Effector memory CD4-positive, alpha-beta T cell (primary cell): ENCODE data around the gene NCCRP1.

ENCODE experiments used
- DNase-seq, 3 donors: peaks; one replicate each; pipeline ENCODE4 v3.0.0-alpha.2; 2020
- H3K27ac ChIP-seq: 2 replicates; pipeline ENCODE4 v1.7.0; 2013; ENCODE audit warnings: mild to moderate bottlenecking, low read length, moderate library complexity; ENCODE audit not compliant: insufficient read depth, poor library complexity, severe bottlenecking
- H3K27me3 ChIP-seq: replicated peaks from 2 replicates; pipeline ENCODE4 v1.7.0; 2013; ENCODE audit warnings: mild to moderate bottlenecking, low read length; ENCODE audit not compliant: insufficient read depth, control insufficient read depth, poor library complexity, severe bottlenecking
- H3K36me3 ChIP-seq: 2 replicates; pipeline ENCODE4 v1.7.0; 2013; ENCODE audit warnings: mild to moderate bottlenecking, low read length, moderate library complexity; ENCODE audit not compliant: control insufficient read depth, insufficient read depth
- H3K4me1 ChIP-seq: 2 replicates; pipeline ENCODE4 v1.7.0; 2013; ENCODE audit warnings: low read length, mild to moderate bottlenecking; ENCODE audit not compliant: control insufficient read depth, insufficient read depth, poor library complexity, severe bottlenecking
- H3K4me3 ChIP-seq: 2 replicates; pipeline ENCODE4 v1.7.0; 2013; ENCODE audit warnings: low read length, low read depth, mild to moderate bottlenecking; ENCODE audit not compliant: insufficient read depth, poor library complexity, severe bottlenecking
- H3K9me3 ChIP-seq: 2 replicates; pipeline ENCODE4 v1.7.0; 2013; ENCODE audit warnings: mild to moderate bottlenecking, low read length, moderate library complexity; ENCODE audit not compliant: control insufficient read depth

The NCCRP1 gene

DNA sequence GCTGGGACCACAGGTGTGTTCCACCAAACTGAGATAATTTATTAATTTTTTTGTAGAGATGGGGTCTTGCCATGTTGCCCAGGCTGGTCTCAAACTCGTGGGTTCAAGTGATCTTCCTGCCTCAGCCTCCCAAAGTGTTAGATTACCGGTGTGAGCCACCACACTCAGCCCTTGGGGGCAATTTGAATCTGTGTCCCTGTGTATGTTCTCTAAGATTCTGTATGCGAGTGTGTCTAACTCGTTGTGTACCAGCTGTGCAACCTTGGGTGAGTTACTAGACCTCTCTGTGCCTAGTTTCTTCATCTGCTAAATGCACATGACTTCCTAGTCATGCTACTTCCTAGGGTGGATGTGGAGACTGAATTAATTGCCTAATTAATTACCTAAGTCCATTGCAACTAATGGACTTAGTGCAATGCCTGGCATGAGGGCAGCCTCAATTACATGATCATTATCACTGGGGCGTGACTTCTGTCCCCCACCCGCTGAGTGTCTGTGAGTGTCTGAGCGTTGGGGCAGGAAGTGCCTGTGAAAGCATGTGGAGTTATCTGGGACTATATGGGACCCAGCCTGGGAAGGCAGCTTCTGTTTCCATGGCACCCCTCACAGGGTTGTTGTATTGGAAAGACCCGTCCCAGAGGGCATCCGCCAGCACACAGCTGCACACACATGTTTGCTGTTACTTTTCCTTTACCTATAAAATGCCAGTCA is 1.8 kb upstream of the NCCRP1 start:
- Histone ChIP-seq H3K9me3 (no peaks in the 10 kb centered on the region), H3K4me3 (no peak overlapping the region), H3K36me3 (no peaks in the 10 kb centered on the region), H3K4me1 (peaks cover 23% of the 10 kb centered on the region), H3K27ac (no peak overlapping the region), H3K27me3 (peaks cover 10% of the 10 kb centered on the region)
- DNase-seq, result no peak

DNA sequence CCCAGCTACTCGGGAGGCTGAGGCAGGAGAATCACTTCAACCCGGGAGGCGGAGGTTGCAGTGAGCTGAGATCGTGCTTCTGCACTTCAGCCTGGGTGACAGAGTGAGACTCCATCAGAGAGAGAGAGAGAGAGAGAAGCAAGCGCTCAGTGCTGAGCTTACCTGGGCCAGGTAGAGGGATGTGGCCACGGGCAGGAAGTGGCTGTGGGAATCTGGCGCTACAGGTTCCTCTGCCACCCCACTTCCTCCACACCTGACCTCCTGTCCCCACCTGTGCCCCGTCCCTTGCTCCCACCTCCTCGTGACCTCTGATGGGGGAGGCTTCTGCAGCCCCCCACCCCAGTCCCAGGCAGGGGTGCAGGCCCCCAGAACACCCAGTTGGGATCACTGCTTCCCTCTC is 1.0 kb upstream of the NCCRP1 start:
- peaks cover 10% of the 10 kb centered on the region for H3K27me3 ChIP-seq
- no peak overlapping the region for H3K27ac ChIP-seq
- H3K9me3 ChIP-seq, result no peaks in the 10 kb centered on the region
- H3K36me3 ChIP-seq, result no peaks in the 10 kb centered on the region
- H3K4me3 ChIP-seq, result no peak overlapping the region
- DNase-seq, result no peak
- peaks cover 23% of the 10 kb centered on the region for H3K4me1 ChIP-seq

DNA sequence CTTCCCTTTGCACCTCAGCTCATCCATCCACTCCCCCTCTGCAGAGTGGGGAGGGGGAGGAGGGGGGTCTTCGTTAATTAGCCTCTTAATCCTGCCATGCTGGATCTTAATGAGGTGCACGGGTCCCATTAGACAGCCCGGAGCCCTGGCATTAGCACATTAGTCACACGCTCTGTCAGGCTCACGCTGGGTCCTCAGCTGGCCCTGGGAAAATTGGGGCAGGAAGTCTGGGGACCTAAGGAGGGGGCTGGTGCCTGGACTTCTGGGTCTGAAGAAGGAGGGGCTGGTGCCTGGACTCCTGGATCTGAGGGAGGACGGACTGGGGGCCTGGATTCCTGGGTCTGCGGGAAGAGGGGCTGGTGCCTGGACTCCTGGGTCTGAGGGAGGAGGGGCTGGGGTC is 444 bp upstream of the NCCRP1 start:
- no peak overlapping the region for H3K4me3 ChIP-seq
- H3K4me1 ChIP-seq, result peaks cover 23% of the 10 kb centered on the region
- H3K27me3 ChIP-seq, result peaks cover 10% of the 10 kb centered on the region
- H3K36me3 ChIP-seq, result no peaks in the 10 kb centered on the region
- no peaks in the 10 kb centered on the region for H3K9me3 ChIP-seq
- DNase-seq, result no peak
- H3K27ac ChIP-seq, result no peak overlapping the region

DNA sequence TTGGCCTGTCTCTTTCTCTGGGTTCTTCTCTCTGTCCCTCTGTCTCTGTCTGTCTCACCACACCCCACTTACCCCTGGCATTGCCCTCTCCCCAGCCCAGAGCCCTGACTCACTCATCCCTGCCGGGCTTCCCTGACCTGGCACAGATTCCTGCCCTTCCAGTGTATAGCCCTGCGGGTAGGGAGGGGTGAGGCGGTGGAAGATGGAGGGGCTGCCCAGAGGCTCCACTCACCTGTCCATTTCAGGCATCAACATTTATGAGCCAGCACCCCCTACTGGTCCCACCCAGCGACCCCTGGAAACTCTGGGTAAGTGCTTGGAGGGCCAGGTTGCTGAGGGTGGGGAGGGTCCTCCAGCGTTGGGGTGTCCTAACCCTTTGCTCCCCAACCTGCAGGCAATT is 1.0 kb downstream of the NCCRP1 start:
- H3K9me3 ChIP-seq, result no peaks in the 10 kb centered on the region
- H3K27me3 ChIP-seq, result peaks cover 21% of the 10 kb centered on the region
- peaks cover 23% of the 10 kb centered on the region for H3K4me1 ChIP-seq
- H3K36me3 ChIP-seq, result no peaks in the 10 kb centered on the region
- no peak for DNase-seq
- H3K27ac ChIP-seq, result no peak overlapping the region
- no peak overlapping the region for H3K4me3 ChIP-seq

DNA sequence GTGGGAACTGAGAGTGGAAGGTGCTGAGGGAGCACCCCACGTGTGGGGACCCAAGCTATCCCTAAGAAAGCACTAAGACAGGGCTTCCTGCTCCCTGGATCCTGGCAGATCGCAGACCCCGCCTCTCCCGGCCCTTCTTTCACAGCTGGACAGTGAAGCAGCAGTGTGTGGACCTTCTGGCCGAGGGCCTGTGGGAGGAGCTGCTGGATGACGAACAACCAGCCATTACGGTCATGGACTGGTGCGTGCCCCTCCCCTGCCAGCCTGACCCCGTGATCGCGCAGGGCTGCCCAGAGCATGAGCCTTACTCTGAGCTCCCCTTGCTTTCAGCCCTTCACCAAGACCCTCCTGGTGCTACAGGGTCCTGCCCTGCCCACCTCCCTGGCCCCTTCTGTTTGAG is 2.3 kb downstream of the NCCRP1 start:
- Histone ChIP-seq H3K9me3 (no peaks in the 10 kb centered on the region), H3K4me1 (peaks cover 23% of the 10 kb centered on the region), H3K27ac (no peak overlapping the region), H3K27me3 (peaks cover 28% of the 10 kb centered on the region), H3K4me3 (no peak overlapping the region), H3K36me3 (no peaks in the 10 kb centered on the region)
- DNase-seq, result no peak

DNA sequence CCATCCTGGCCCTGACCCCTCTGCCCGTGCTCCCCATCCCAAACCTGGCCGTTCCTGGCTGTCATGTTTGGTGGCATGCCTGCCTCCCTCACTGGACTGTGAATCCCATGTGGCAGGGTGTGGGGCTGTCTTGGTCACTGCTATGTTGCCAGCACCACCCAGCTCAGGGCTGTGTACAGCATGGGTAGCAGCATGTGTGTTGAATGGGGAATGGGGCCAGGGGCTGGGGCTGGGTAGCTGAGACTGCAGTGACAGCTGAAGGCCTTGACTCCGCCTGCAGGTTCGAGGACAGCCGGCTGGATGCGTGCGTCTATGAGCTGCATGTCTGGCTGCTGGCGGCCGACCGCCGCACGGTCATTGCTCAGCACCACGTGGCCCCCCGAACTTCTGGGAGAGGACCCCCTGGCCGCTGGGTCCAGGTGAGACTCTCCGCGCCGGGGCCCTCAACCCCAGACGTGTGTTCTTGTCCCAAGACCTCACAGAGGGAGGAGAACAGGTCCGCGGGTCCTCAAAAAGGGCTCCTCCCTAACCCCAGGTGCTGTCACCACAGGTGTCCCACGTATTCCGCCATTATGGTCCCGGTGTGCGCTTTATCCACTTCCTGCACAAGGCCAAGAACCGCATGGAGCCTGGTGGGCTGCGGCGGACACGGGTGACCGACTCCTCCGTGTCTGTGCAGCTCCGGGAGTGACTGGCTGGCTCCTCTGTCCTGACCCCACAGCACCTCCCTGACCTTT is 3.5 kb downstream of the NCCRP1 start:
- H3K4me1 ChIP-seq, result peaks cover 21% of the 10 kb centered on the region
- H3K4me3 ChIP-seq, result no peak overlapping the region
- H3K27ac ChIP-seq, result no peak overlapping the region
- no peak for DNase-seq
- H3K9me3 ChIP-seq, result no peaks in the 10 kb centered on the region
- no peaks in the 10 kb centered on the region for H3K36me3 ChIP-seq
- H3K27me3 ChIP-seq, result peaks cover 28% of the 10 kb centered on the region

DNA sequence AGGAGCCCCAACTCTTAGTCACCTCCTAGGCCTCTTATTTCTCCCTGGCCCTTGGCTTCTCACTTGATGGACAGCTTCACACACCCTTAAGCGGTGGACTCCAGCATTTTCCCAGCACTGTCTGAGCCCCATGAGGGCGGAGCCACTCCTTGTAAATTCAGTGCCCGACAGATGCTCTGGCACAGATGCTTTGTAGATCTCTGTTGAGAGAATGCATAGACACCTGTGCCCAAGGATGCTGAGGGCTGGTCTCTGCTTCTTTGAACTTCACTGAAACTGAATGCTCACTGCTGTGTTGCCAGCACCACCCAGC is 4.0 kb downstream of the NCCRP1 start:
- H3K4me3 ChIP-seq, result no peak overlapping the region
- no peak for DNase-seq
- no peaks in the 10 kb centered on the region for H3K36me3 ChIP-seq
- H3K9me3 ChIP-seq, result no peaks in the 10 kb centered on the region
- no peak overlapping the region for H3K27ac ChIP-seq
- peaks cover 27% of the 10 kb centered on the region for H3K27me3 ChIP-seq
- peaks cover 16% of the 10 kb centered on the region for H3K4me1 ChIP-seq

DNA sequence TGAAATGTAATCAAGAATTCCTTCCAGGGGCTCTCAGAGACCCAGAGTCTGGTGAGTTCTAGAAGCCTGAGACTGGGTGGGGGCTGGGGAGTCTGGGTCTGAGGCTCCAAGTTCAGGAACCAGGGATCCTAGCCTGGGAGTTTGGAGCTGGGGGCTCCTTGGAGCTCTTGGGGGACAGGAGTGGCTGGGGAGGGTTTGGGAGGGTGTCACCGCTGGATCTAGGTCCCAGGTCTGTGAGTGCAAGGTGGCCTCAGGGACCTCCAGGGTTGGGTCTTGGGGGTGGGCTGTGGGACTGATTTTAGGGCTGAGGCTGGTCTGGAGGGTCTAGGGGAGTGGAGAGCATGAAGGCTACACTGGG is 6.2 kb downstream of the NCCRP1 start:
- Histone ChIP-seq H3K36me3 (no peaks in the 10 kb centered on the region), H3K4me3 (no peak overlapping the region), H3K9me3 (no peaks in the 10 kb centered on the region), H3K27me3 (peaks cover 20% of the 10 kb centered on the region), H3K4me1 (no peaks in the 10 kb centered on the region), H3K27ac (no peak overlapping the region)
- DNase-seq, result no peak

DNA sequence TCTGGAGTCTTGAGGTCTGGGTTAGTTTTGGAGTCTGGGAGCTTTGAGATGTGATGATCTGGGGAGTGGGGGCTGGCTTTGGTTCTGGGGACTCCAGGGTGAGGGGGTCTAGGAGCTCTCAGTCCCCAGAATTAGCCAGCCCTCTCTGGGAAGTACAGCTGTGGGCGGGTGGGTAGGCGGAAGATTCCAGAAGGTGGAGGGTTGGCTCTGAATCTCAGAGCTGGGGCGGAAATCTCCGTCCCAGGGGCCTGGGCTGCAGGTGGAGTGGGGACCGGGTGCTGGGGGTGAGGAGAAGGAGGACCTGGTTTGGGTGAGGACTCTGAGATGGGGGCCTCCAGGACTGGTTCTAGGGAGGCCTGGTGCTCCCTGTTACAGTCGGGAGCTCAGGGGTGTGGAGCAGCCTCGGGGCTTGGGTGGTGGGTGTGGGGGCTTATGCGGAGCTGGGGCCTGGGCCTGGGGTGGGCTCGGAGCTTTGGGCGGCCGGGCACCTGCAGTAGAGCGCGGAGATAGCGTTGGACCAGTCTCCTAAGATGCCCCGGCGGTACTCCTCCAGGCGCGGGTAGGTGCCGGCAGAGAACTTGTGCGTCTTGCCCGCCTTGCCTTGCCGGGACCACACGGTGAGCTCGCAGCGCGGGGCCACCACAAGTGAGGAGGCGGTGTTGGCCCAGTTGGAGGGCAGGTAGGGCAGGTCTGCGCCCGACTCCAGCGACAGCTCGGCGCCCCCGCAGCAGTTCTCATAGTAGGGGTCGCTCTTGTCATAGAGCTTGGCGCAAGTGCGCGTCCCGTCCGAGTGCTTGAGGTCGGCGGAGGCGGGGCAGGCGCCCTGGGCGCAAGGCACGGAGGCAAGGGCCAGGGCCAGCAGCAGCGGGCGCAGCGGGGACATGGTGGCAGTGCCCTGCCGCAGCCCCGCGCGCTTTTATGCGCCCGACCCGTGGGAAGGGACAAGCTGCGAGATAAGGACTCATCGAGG is 6.9 kb downstream of the NCCRP1 start, which contains the start of gene SYCN:
Gene SYCN (minus strand): TSS at position 892 of the 970 bp plus-strand sequence. CDS start 9 bp downstream, at position 883.
- DNase-seq, result no peak
- peaks cover 20% of the 10 kb centered on the region for H3K27me3 ChIP-seq
- no peak within 1 kb of the TSS for H3K4me3 ChIP-seq
- H3K36me3 ChIP-seq, result no peaks in the 10 kb centered on the region
- H3K4me1 ChIP-seq, result no peaks in the 10 kb centered on the region
- H3K9me3 ChIP-seq, result no peaks in the 10 kb centered on the region
- no peak within 1 kb of the TSS for H3K27ac ChIP-seq

DNA sequence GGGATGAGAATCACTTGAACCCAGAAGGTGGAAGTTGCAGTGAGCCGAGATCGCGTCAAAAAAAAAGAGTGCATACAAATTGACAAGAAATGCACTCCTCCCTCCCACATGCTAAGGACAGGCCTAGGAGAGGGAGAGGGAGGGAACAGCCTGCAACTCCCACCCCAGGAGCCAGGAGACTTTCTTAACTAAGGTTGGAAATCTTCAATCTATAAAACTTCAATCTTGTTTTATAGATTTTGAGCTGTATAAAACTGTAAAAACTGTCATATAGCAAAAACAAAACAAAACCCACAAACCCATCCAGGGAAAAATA is 8.6 kb downstream of the NCCRP1 start:
- Histone ChIP-seq H3K27me3 (peaks cover 17% of the 10 kb centered on the region), H3K4me3 (no peak overlapping the region), H3K27ac (no peak overlapping the region), H3K4me1 (no peaks in the 10 kb centered on the region), H3K36me3 (no peaks in the 10 kb centered on the region), H3K9me3 (no peaks in the 10 kb centered on the region)
- no peak for DNase-seq
